OCI-LY7 (cell line): ENCODE measurements around the gene PPM1L. TPM values are rescaled to one million over a fixed set of nuclear protein-coding genes. Genes with fewer than 3 reads are reported as not detected.

Experiments
- BruUV-seq: library from RNA; stranded (reverse); fragments of 400-500 nt; replicated peaks from 2 replicates; lab custom pipeline; 2021; lab: Mats Ljungman, UMichigan
- CTCF ChIA-PET: fragments of 300-600 bp; sonication (Branson Sonifier 250); formaldehyde crosslinking; loops from one replicate; lab custom pipeline; 2022; ENCODE audit warnings: antibody characterized with exemption; ENCODE audit not compliant: unreplicated experiment; lab: Charles Lee
- POLR2A ChIA-PET: fragments of 300-600 bp; sonication (Branson Sonifier 250); formaldehyde crosslinking; loops from one replicate; lab custom pipeline; 2022; ENCODE audit warnings: antibody characterized with exemption; lab: Charles Lee
- DNase-seq: peaks from one replicate; pipeline ENCODE4 v3.0.0-alpha.2; 2015; ENCODE audit warnings: low spot score
- H2AFZ ChIP-seq: fragments of 200-600 bp; sonication (generic), shearing (Covaris generic); 2 replicates; pipeline ENCODE4 v1.6.1; 2014; ENCODE audit warnings: mild to moderate bottlenecking, antibody characterized with exemption, low read length, moderate library complexity
- H3K27ac ChIP-seq: fragments of 200-600 bp; sonication (generic); 2 replicates; pipeline ENCODE4 v1.5.1; 2014; ENCODE audit warnings: mixed run types, low read depth, mild to moderate bottlenecking, moderate library complexity, low read length, inconsistent platforms; ENCODE audit not compliant: poor library complexity, severe bottlenecking
- H3K36me3 ChIP-seq: fragments of 200-600 bp; sonication (generic); 2 replicates; pipeline ENCODE4 v1.6.1; 2014; ENCODE audit warnings: mild to moderate bottlenecking, antibody characterized with exemption, low read length, moderate library complexity, mixed read lengths; ENCODE audit not compliant: insufficient read depth
- H3K4me1 ChIP-seq: fragments of 200-600 bp; sonication (generic); 2 replicates; pipeline ENCODE4 v1.5.1; 2014; ENCODE audit warnings: mild to moderate bottlenecking, low read length; ENCODE audit not compliant: insufficient read depth, poor library complexity, severe bottlenecking
- H3K4me2 ChIP-seq: fragments of 200-600 bp; sonication (generic); 2 replicates; pipeline ENCODE4 v1.6.1; 2014; ENCODE audit warnings: mild to moderate bottlenecking, low read length
- H3K4me3 ChIP-seq: fragments of 200-600 bp; sonication (generic); 2 replicates; pipeline ENCODE4 v1.5.1; 2014; ENCODE audit warnings: mild to moderate bottlenecking, low read depth, low read length; ENCODE audit not compliant: poor library complexity, severe bottlenecking
- H3K79me2 ChIP-seq: fragments of 200-600 bp; sonication (generic); 2 replicates; pipeline ENCODE4 v1.6.1; 2016; ENCODE audit warnings: low read depth, mild to moderate bottlenecking, low read length, moderate library complexity, mixed read lengths; ENCODE audit not compliant: insufficient read depth
- H3K9me2 ChIP-seq: fragments of 200-600 bp; sonication (generic); 2 replicates; pipeline ENCODE4 v1.6.1; 2016; ENCODE audit warnings: mild to moderate bottlenecking, low read length, mixed read lengths; ENCODE audit not compliant: insufficient read depth
- H3K9me3 ChIP-seq: fragments of 200-600 bp; sonication (generic); 2 replicates; pipeline ENCODE4 v1.6.1; 2014; ENCODE audit warnings: mild to moderate bottlenecking, mixed run types, low read length, mixed read lengths
- H4K20me1 ChIP-seq: fragments of 200-600 bp; sonication (generic); 2 replicates; pipeline ENCODE4 v1.6.1; 2014; ENCODE audit warnings: mild to moderate bottlenecking, antibody characterized with exemption, low read length, moderate library complexity, mixed read lengths; ENCODE audit not compliant: insufficient read depth
- CTCF ChIP-seq: fragments of 200-600 bp; sonication (generic); conservative IDR thresholded peaks from 2 replicates; pipeline ENCODE4 v1.5.1; 2014; ENCODE audit warnings: mild to moderate bottlenecking, antibody characterized with exemption, low read length, moderate library complexity, mixed read lengths
- EZH2phosphoT487 ChIP-seq: fragments of 200-600 bp; sonication (generic); IDR thresholded peaks from 2 replicates; pipeline ENCODE4 v1.6.1; 2018; ENCODE audit warnings: low read depth, borderline replicate concordance, mild to moderate bottlenecking, mixed run types, antibody characterized with exemption, low read length, moderate library complexity, mixed read lengths
- intact Hi-C: fragments of 100-400 bp; cut with micrococcal nuclease; formaldehyde crosslinking; loops from one replicate; pipeline ENCODE4 v1.10.0; 2022; ENCODE audit not compliant: unreplicated experiment
- total RNA-seq, 2 experiments: library from RNA; depleted of rRNA in 1 of 2; stranded (reverse); fragments of >200 nt in 1 of 2; shearing (Covaris generic) in 1 of 2; gene quantifications; 2 replicates each; pipeline ENCODE4 v1.2.3, GENCODE V29; 2014 to 2022

PPM1L gene
- total RNA-seq, 2 experiments from 2014 or later = 10.3 to 14.7 TPM

GRCh38 chr3:160778480-160778879 lies 22.4 kb downstream of the PPM1L start:
- H3K4me2 ChIP-seq = no peak overlapping the region
- no peaks in the 10 kb centered on the region for H3K9me3 ChIP-seq
- no peak overlapping the region for H3K27ac ChIP-seq
- H3K4me1 ChIP-seq = no peaks in the 10 kb centered on the region
- no peak overlapping the region for H2AFZ ChIP-seq
- BruUV-seq = no TSS peak
- H4K20me1 ChIP-seq = no peaks in the 10 kb centered on the region
- no peak for DNase-seq
- intact Hi-C loops = no loop called here
- POLR2A ChIA-PET = no interaction called here
- H3K79me2 ChIP-seq = no peaks in the 10 kb centered on the region
- CTCF ChIA-PET = no interaction called here
- H3K9me2 ChIP-seq = no peaks in the 10 kb centered on the region
- no peaks in the 10 kb centered on the region for H3K36me3 ChIP-seq
- no peak overlapping the region for H3K4me3 ChIP-seq
- TF ChIP-seq CTCF (no peak), EZH2phosphoT487 (no peak)

GRCh38 chr3:160779040-160779439 lies 23.0 kb downstream of the PPM1L start:
- ChIA-PET CTCF (no interaction called here), POLR2A (interaction anchor here (0.7 kb wide), 1 partner anchor 12 kb away, joined by 4 read pairs; no protein-coding TSS in a partner anchor)
- H2AFZ ChIP-seq = no peak overlapping the region
- H3K9me3 ChIP-seq = no peaks in the 10 kb centered on the region
- H3K36me3 ChIP-seq = no peaks in the 10 kb centered on the region
- BruUV-seq = no TSS peak
- H4K20me1 ChIP-seq = no peaks in the 10 kb centered on the region
- TF ChIP-seq CTCF (no peak), EZH2phosphoT487 (no peak)
- no peak for DNase-seq
- H3K27ac ChIP-seq = no peak overlapping the region
- H3K79me2 ChIP-seq = no peaks in the 10 kb centered on the region
- no peak overlapping the region for H3K4me2 ChIP-seq
- H3K4me3 ChIP-seq = no peak overlapping the region
- intact Hi-C loops = no loop called here
- H3K9me2 ChIP-seq = no peaks in the 10 kb centered on the region
- H3K4me1 ChIP-seq = no peaks in the 10 kb centered on the region

- no peak overlapping the region for H3K27ac ChIP-seq
- H3K9me3 ChIP-seq = no peaks in the 10 kb centered on the region
- no peak overlapping the region for H3K4me3 ChIP-seq
- no peaks in the 10 kb centered on the region for H3K9me2 ChIP-seq
- POLR2A ChIA-PET = interaction anchor here (1.3 kb wide), 1 partner anchor 30 kb away, joined by 3 read pairs; no protein-coding TSS in a partner anchor
- no peak for DNase-seq
- no peak for TF ChIP-seq EZH2phosphoT487
- no peak for TF ChIP-seq CTCF
- H4K20me1 ChIP-seq = no peaks in the 10 kb centered on the region
- CTCF ChIA-PET = no interaction called here
- no peaks in the 10 kb centered on the region for H3K79me2 ChIP-seq
- H3K36me3 ChIP-seq = no peaks in the 10 kb centered on the region
- no peak overlapping the region for H3K4me2 ChIP-seq
- no peak overlapping the region for H2AFZ ChIP-seq
- no peaks in the 10 kb centered on the region for H3K4me1 ChIP-seq
- intact Hi-C loops = no loop called here
- no TSS peak for BruUV-seq
Measured at GRCh38 chr3:160780245-160780644, 24.2 kb downstream of the PPM1L start.
